Globus pallidus (tissue), 1 donor: Measurements from ENCODE around the gene RNF141.

ENCODE experiments used
- DNase-seq: peaks from one replicate; pipeline ENCODE4 v3.0.0-alpha.2; 2015; ENCODE audit warnings: low spot score

Gene RNF141

DNA sequence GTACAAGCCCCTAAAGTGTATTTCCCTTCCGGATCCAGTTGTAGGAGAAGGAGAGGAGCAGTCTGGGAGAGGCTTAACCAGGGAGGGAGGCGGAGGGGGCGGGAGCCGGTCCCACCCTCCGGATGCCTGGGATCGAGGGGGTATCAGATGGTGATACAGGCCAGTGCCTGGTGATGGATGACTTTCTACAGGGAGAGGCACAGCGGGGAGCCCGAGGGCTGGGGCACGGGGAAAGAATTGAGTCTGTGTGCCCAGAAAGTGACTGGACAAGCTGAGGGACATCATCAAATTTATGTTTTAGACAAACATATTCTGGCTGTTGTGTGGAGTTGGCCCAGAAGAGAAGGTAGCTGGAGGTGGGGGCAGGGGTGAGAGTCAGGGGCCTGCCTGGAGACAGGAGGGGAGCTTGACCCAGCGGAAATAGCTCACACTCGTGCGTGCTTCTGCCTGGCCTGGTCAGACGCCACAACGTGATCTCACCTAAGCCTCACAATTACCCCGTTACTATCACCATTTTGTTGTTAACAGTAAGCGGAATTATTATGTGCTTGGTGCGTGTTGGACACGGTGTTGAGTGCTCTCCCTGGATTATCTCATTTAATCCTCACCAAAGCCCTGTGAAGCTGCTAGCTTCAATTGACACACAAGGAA lies 43.5 kb downstream of the RNF141 start:
- no peak for DNase-seq

DNA sequence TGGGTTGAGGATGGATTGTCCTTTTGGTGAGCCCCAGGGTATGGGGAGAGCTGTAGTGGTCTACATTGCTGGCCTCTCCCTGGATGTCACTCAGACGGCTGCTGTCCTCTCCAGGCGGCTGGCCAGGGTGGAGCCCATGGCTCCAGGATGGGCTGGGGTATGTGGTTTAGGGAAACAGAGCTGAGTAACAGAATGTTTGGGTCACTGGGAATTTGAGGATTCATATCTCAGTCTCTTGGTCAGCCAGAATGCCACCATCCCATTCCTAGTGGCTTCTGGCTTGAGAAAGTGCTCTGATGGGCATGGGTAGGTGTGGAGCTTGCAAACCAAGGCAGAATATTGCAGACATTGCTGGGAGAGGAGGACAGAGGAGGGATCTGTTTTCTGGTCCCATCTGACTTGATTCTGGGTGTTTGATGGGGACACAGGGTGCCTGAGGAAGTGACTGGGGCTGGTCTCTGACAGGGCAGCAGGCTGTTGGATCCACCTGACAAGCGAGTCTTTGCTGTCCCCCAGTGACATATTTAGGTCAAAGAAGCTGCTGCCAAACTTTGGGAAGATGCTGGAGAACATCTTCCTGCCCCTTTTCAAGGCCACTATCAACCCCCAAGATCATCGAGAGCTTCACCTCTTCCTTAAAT lies 44.6 kb downstream of the RNF141 start:
- no peak for DNase-seq

DNA sequence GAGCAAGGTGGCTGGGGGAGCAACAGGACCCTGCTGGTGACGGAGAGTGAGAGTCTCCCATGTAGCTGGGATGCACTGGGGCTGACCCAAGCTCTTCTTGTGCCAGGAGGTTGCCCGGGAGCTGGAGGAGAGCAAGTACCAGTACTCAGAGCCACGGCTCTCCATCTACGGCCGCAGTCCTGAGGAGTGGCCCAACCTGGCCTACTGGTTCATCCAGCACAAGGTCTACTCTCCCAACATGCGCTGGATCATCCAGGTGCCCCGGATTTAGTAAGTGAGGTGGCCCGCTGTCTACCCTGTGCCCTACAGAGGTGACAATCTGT lies 45.6 kb downstream of the RNF141 start:
- no peak for DNase-seq

DNA sequence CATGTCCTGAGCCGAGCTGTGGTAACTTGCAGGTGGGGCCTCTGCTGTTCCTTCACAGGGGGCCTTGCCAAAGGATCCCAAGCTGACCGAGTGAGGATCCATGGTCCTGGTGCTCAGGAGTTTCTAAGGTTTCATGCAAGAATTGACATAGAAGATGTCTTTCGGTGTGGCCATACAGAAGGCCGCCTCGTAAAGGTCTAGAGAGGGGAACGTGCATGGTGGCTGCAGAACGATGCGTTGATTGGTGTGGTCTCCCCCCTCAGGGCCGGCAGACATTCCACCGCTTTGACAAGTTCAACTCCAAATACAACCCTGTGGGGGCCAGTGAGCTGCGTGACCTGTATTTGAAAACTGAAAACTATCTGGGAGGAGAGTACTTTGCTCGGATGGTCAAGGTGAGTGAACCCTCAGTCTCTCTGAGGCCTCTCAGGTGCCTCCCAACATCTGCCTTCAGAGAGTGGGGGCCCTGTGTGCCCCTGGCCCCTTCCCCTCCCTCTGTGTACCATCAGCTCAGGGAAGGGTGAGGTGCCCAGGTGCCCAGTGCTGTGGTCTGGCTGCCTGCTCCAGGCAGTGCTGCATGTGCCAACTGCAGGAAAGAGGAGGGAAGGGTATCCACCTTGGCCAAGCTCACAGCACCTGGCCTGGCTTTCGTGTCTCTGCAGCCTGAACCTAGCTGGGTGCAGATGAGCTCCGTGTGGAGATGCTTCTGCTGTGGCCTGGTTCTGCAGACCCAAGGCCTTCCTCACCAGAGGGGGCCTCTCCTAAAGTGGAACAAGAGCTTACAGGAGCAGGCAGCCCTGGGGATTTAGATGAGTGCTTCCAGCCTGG lies 46.1 kb downstream of the RNF141 start:
- DNase-seq: no peak

DNA sequence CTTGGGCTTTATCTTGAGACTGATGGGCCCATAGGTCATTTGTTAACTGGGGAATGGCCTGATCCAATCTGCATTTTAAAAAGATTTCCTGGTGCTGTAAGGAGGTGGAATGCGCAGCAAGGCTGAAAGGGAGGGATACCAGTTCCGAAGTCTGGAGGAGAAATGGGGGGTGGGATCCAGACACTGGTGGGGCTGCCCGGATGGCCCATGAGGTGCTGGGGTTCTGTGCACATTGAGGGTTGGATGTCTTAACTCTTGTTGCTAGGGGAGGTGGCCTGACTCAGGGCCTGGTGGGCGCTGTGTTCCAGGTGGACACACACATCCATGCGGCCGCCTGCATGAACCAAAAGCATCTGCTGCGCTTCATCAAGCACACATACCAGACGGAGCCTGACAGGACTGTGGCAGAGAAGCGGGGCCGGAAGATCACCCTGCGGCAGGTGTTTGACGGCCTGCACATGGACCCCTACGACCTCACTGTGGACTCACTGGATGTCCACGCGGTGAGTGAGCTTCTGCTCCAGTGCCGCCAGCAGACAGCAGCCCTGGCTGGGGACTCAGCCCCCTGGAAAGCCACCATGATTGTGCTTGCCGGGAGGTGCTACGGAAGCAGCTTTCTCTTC lies 47.8 kb downstream of the RNF141 start:
- DNase-seq: no peak

DNA sequence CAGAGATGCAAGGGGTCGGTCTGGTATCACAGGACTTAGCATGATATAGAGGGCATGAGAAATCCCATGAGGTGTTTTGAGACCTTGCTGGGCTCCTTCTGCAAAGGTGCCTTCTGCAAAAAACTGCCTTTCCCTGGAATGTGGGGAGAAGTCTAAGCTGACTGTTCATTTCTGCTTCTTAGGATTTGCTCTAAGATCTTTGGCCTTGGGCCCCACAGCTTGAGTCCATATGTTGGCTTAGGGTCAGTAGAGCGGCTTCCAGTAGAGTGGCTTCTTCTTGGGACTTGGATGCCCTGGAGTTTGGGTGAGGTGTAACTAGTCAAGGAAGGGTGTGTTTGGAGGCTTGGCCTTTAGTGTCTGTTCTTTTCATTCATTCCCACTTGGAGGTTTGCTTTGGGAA lies 48.9 kb downstream of the RNF141 start:
- DNase-seq: no peak

DNA sequence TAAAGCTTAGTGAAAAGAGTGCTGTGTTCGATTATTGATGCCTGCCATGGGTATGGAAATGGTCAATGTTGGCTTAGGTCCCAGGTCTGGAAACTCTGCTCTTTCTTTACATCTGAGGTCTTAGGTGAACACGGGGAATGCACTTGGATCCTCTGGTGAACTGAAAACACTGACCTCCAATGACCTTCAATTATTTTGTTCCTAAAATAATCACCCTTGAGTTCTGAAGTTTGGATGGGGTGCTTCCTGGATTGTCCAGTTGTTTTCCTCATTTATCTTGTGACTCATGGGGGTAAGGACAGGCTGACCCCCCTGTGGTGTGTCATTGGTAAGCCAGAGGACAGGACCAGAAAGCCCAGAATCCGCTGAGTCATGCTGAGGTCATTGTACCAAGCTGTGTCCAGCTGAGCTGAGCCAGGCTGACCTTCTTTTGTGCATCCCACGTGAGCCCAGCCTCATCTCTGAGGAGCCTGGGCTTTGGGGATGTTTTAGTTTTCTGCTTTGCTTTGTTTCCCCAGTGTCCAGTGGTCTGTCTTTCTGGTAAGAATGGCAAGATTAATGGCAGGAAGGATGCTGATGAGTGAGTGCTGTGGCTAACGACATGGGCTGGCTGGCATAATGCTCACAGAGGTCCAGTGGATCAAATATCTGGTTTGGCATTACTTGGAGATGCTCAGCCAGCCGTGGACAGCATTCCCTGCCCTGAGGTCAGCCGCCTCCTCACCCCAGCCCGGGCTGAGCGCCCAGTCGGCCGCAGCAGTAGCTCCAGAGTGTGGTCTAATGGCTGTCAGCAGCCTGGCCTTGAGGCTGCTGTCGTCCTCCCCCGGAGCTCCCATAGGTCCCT lies 50.4 kb downstream of the RNF141 start:
- peak; percentile 94 for DNase-seq

DNA sequence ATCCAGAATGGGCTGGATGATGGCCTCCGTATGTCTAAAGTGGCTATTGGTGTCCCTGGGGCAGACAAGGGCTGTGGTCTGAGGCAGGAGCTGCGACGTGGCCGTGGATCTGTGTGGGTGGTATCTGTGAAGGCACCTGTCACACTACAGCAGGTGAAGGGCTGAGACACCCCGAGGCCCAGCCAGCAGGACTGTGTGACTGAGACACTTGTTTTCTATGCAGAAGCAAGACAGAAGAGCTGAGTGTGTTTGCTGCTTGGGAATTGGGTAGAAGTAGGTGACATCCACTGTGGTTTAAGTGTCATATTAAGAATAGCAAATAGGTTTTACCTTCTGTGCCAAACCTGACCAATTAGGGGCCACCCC lies 51.0 kb downstream of the RNF141 start:
- DNase-seq: no peak

DNA sequence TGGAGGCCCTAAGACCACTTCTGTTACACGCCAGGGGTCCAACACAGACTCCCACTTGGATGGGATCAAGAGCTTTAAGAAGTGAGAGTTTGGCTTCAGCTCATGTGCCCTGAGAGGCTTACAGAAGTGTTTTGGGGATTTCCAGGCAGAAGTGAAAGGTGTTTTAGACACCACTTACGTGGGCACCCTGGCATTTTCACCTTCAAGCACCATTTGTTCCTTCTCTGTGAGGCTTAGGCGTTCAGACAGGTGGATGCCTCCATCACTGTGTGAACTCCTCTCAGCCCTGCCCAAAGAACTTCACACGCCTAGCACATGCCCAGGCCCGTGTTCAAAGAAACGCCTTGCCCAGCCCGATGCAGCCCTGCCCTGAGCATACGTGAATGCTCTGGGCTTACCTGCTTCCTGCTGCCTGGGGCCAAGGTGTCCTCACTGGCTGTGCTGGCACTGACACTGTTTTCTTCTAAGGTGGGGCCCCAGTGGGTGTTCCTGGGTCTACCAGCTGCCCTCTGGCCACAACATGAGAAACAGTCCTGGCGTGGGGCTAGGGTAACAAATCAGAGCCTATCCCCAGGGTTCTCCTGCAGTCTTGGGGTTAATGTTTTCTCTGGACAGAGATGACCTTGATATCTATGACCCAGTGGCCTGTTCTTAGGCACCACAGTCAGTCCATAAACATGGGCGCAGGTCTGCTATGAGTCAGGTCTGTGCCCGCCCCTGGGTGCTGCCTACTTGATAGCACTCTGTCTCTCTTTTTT lies 51.9 kb downstream of the RNF141 start:
- no peak for DNase-seq

DNA sequence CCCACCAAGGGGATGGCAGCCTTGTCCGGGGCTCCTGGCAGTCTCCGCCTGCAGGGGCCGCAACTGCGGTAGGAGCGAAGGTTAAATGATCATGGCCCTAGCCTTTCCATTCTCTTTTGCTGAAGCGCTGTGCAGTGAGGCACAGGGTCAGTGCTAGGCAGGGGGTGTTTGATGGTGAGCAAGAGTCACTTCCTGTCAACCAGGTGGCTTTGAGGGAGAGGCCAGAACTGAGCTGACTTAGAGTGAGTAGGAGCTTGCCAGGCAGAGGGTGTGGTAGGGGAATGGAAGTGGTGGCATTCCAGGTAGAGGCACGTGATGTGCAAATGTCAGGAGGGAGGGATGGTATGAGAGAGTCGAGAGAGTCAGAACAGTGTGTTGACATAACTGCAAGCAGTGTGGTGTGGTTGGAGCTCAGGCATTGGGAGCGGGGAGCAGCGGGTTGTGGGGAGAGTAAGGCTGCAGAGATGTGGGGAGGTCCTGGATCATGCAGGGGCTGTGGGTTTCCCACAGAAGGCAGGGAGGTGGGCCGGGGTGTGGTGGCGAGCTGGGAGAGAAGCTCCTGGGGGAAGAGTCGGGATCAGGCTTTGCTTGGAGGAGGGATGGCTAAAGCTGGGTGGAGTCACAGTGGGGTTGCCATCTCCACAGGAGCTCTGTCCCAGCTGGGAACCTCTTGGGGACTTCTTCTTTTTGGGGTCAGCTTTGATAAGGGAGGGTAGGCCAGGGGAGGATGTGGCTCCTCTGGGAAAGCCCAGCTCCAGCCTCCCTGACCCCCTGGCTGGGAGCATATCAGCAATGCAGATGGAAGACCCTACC lies 52.7 kb downstream of the RNF141 start:
- no peak for DNase-seq

DNA sequence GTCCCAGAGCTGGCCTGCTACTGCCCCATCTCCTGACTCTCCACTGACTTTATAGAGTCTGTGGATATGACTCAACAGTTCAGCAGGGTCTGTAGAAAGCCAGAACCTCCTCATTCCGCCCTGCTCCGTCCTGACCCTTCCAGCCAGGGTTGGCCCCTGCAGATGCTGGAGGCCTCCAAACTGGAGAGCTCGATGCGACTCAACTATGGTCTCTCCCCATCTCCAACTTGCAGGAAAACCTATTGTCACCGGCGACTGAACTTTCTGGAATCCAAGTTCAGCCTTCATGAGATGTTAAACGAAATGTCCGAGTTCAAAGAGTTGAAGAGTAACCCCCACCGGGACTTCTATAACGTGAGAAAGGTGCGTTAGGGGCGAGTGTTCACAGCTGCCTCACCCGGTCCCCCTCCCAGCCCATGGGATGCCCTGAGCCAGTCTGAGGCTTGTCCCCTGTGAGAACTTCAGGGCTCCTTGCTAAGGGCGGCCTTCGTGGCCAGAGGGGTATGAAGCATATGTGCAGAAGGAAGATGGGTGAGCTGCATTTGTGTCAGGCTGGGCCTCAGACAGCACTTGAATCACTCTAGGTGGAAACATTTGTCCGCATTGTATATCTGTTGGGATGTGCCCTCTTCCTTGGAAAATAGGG lies 53.9 kb downstream of the RNF141 start:
- DNase-seq: no peak

DNA sequence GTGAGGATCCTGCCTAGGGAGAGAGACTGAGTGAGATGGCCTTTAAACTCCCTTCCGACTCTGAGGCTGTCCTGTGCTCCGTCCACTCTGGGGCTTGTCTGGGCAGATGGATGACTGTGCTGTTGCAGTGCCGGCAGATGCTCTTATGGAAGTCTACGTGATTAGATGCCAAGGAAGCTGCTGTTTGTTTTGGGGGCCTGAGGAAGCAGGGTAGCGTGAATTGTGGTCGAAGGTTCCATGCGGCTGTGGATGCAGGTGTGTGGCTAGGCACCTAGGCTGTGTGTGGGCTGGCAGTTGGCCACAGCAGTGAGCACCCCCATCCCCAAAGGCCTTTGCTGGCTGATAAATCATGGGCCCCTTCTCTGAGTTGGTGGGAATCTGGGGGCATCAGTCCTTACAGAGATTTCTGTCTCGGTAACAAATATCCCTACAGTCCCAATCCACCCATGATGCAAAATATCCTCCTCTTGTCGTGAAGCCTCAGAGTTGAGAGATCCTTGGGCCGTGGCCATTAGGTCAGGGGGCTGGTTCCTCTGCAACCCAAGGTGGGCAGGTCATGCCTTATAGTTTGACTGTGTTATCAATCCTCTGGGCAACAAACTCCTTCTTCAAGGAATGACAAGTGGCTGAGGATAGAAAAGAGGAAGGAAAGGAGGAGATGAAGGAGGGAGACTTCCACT lies 54.7 kb downstream of the RNF141 start:
- DNase-seq: no peak

DNA sequence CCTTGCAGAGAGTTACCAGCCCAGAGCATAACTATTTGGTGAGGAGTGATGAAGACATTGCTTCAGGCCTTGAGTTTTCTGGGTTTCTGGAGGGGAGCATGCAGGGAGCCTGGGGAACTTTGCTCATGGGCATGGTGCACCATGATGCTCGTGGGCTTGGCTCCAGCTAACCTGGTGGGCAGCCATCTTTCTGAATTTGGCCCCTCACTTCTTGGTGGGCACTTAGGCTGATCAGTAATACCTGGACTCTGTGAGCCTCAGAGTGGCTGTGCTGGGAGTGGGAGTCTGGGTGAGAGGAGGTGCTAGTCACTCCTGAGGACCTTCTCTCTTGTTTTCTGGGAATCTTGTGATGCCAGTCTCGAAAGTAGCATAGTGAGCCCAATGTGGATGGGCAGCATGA lies 55.3 kb downstream of the RNF141 start:
- no peak for DNase-seq

DNA sequence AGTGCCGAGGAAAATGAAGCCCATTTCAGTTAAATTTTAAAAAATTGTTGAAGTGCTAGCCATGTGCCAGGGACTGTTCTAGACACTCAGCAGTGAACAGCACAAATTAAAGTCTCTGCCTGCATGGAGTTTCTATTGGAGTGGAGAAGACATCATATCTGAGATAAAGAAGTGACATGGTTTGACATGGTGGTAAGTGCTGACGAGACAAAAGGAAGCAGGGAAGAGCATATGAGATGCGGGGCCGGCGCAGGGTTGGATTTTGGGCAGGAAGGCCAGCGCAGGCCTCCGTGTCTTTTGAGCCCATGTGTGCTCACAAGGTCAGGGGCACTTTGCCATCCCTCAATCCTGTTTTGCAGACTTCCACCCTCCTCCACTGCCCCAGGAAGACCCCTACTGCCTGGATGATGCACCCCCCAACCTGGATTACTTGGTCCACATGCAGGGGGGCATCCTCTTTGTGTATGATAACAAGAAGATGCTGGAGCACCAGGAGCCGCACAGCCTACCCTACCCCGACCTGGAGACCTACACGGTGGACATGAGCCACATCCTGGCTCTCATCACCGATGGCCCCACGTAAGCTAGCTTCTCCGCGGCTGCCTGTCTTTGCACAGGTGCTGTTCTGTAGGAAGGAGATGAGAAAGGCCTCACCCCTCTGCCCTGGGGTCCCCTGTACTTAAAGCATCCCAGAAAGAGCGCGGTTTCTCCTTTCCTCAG lies 56.4 kb downstream of the RNF141 start:
- no peak for DNase-seq

DNA sequence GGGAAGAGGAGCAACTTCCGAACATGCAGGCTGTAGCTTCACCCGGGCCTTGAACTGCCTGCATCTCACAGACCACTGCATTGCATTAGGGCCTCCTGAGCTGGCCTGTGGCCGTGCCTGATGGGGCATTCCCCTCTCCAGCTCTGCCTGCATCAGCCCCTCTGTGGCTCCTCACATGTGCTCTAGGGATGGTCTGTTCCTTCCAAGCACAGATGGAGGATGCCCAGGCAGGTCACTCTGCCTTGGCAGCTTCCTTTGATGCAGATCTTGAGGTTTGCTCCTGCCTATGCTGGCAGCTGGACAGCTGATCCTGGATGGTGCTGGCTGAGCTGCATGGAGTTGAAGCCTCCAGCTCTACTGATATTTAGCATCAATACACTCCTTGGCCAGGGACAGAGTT lies 57.4 kb downstream of the RNF141 start:
- no peak for DNase-seq

DNA sequence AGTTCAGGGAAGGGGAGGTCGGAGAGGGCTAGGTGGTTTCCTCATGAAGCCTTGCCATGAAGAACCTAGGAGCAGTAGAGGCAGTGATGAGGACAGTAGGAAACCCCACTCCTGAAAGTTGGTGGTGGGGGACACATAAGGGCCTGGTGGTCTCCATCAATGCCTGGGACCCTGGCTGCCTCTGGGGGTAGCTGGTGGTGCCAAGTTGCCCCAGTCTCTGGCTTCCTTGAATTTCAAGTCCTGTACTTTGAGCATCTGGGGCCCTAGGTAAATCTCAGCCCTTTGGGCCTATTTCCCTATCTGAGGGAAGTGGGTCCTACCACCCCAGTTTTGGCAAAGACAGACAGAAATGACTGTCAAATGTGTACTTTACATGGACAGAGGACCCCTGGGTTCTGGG lies 57.8 kb downstream of the RNF141 start:
- DNase-seq: no peak

DNA sequence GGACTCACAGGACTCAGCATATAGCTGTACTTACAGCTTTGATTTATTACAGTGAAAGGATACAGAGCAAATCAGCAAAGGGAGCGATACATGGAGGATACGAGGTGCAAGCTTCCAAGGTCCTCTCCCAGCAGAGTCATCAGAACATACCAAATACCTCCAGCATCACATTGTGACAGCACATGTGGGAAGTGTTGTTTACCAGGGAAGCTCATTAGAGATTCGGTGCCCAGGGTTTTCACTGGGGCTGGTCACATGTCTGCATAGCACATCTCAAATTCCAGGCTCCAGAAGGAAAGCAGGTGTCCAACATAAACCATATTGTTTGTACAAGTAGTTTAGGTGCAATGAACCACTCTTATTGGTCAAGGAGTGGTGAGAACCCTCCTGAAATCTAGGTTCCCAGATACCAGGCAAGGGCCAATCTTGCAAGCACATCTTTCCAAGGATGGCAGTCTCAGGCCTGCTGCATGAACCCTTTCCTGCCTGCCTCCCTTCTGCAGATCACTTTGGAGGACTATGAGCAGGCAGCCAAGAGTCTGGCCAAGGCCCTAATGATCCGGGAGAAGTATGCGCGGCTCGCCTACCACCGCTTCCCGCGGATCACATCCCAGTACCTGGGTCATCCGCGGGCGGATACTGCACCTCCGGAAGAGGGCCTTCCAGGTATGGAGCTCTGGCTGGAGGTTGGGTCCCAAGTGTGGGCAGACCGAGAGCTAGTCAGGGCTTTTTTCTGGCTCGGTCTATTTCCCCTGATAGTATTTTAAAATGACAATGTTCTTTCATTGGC lies 59.2 kb downstream of the RNF141 start:
- DNase-seq: no peak

DNA sequence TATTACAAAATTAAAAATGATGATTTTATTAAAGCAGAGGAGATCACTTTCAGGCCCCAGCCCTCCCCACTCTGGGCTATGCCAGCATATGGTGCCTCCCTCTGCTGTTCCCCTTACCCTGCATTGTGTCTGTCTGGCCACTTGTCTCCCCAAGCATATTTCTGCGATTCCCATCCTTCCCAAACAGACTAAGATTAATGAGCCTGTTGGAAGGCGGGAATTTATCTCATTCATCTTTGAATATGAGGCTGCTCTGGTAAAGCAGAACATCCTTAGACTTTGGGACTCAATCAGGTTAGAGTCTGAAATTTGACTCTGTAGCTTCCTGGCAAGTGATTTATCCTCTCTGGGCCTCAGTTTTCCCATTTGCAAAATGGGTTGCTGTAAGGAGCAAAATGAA lies 60.2 kb downstream of the RNF141 start:
- no peak for DNase-seq
